Measurements from ENCODE around the gene TP53I11.

The TP53I11 gene

GRCh38 chr11:44950625-44951476 lies at the start of gene TP53I11:
Gene TP53I11 (minus strand): TSS chr11:44950883. CDS start chr11:44938335, 12,548 bp downstream.
- H3K4me3 ChIP-seq (replicated peaks; ENCODE audit: low read depth, low read length): peak within 1 kb of the TSS; percentile 40
- DNase-seq (ENCODE audit: extremely low read depth, low read depth): no peak
- TF ChIP-seq CTCF (IDR thresholded peaks at IDR 0.05; ENCODE audit: low read depth, low read length, missing control alignments): peak; percentile 46

GRCh38 chr11:44999068-44999467 lies 48.4 kb upstream of the TP53I11 start:
- no peak for TF ChIP-seq CTCF (IDR thresholded peaks at IDR 0.05; ENCODE audit: low read depth, low read length, missing control alignments)
- DNase-seq (ENCODE audit: extremely low read depth, low read depth): no peak
- H3K4me3 ChIP-seq (replicated peaks; ENCODE audit: low read depth, low read length): no peak overlapping the region

- H3K4me3 ChIP-seq (replicated peaks; ENCODE audit: low read depth, low read length): no peak overlapping the region
- no peak for DNase-seq (ENCODE audit: extremely low read depth, low read depth)
- TF ChIP-seq CTCF (IDR thresholded peaks at IDR 0.05; ENCODE audit: low read depth, low read length, missing control alignments): no peak
Measured at GRCh38 chr11:44998051-44998450, 47.4 kb upstream of the TP53I11 start.

- DNase-seq (ENCODE audit: extremely low read depth, low read depth): no peak
- no peak for TF ChIP-seq CTCF (IDR thresholded peaks at IDR 0.05; ENCODE audit: low read depth, low read length, missing control alignments)
- no peak overlapping the region for H3K4me3 ChIP-seq (replicated peaks; ENCODE audit: low read depth, low read length)
Measured at GRCh38 chr11:44997566-44997965, 46.9 kb upstream of the TP53I11 start.

GRCh38 chr11:44994753-44995152 lies 44.1 kb upstream of the TP53I11 start:
- no peak overlapping the region for H3K4me3 ChIP-seq (replicated peaks; ENCODE audit: low read depth, low read length)
- no peak for DNase-seq (ENCODE audit: extremely low read depth, low read depth)
- no peak for TF ChIP-seq CTCF (IDR thresholded peaks at IDR 0.05; ENCODE audit: low read depth, low read length, missing control alignments)

GRCh38 chr11:44993971-44994704 lies 43.5 kb upstream of the TP53I11 start:
- H3K4me3 ChIP-seq (replicated peaks; ENCODE audit: low read depth, low read length): no peak overlapping the region
- DNase-seq (ENCODE audit: extremely low read depth, low read depth): no peak
- TF ChIP-seq CTCF (IDR thresholded peaks at IDR 0.05; ENCODE audit: low read depth, low read length, missing control alignments): no peak
